GM12878 (cell line): ENCODE results near the gene TMEM263. TPM values are rescaled to one million over a fixed set of nuclear protein-coding genes. Genes with fewer than 3 reads are reported as not detected.

ENCODE experiments used
- ATAC-seq: fragments of 200-7000 bp; cut with Tn5 transposase; 3 replicates; pipeline ENCODE4 v1.9.1; 2020; ENCODE audit warnings: mild to moderate bottlenecking, moderate library complexity
- BruUV-seq: library from RNA; stranded (reverse); fragments of 400-500 nt; replicated peaks from 2 replicates; lab custom pipeline; 2021; lab: Mats Ljungman, UMichigan
- CTCF ChIA-PET: fragments of 300-600 bp; sonication (Branson Sonifier 250); formaldehyde crosslinking; extraction: SDS; loops from one replicate; lab custom pipeline; 2021; ENCODE audit warnings: inconsistent platforms; lab: Yijun Ruan, JAX
- POLR2A ChIA-PET: fragments of 350-600 bp; formaldehyde crosslinking; extraction: SDS; loops from one replicate; lab custom pipeline; 2021; ENCODE audit warnings: inconsistent platforms; lab: Charles Lee
- RAD21 ChIA-PET: fragments of 300-600 bp; sonication (Branson Sonifier 250); formaldehyde crosslinking; loops from one replicate; lab custom pipeline; 2023; ENCODE audit warnings: antibody characterized with exemption; ENCODE audit not compliant: unreplicated experiment; lab: Charles Lee
- SMC1A ChIA-PET: fragments of 300-600 bp; sonication (Branson Sonifier 250); formaldehyde crosslinking; loops from one replicate; lab custom pipeline; 2023; ENCODE audit not compliant: unreplicated experiment, uncharacterized antibody; lab: Charles Lee
- DNase-seq: peaks from one replicate; pipeline ENCODE4 v3.0.0-alpha.2; 2011; ENCODE audit warnings: low read depth, low spot score
- FAIRE-seq: peaks from 3 replicates; lab custom pipeline; 2011; peaks lifted over from hg19 to GRCh38; lab: Jason Lieb, UNC
- H2AFZ ChIP-seq: 2 replicates; pipeline ENCODE4 v1.6.0; 2011; ENCODE audit warnings: low read depth, low read length, control low read depth; ENCODE audit not compliant: control insufficient read depth
- H3K27ac ChIP-seq: 2 replicates; pipeline ENCODE4 v1.5.1; 2011; ENCODE audit warnings: control low read depth; ENCODE audit not compliant: control insufficient read depth, insufficient read depth
- H3K27me3 ChIP-seq, 2 experiments: replicated peaks in 1 of 2; 2 replicates each; pipeline versions ENCODE4 v1.6.0 to v1.6.1; 2011; ENCODE audit warnings: low read length in 1 of 2; ENCODE audit not compliant: control insufficient read depth in 2 of 2, insufficient read depth in 2 of 2
- H3K36me3 ChIP-seq, 2 experiments: 2 replicates each; pipeline ENCODE4 v1.5.1; 2011; ENCODE audit warnings: low read length in 1 of 2; ENCODE audit not compliant: control insufficient read depth in 2 of 2, insufficient read depth in 2 of 2
- H3K4me1 ChIP-seq: 2 replicates; pipeline ENCODE4 v1.6.1; 2011; ENCODE audit warnings: mild to moderate bottlenecking, low read length, moderate library complexity, mixed read lengths; ENCODE audit not compliant: control insufficient read depth, insufficient read depth
- H3K4me2 ChIP-seq: 2 replicates; pipeline ENCODE4 v1.6.0; 2011; ENCODE audit warnings: control low read depth; ENCODE audit not compliant: control insufficient read depth, insufficient read depth
- H3K4me3 ChIP-seq: fragments of 200-600 bp; sonication (generic); 2 replicates; pipeline ENCODE4 v1.5.1; 2016
- H3K79me2 ChIP-seq: 2 replicates; pipeline ENCODE4 v1.6.0; 2011; ENCODE audit warnings: low read length; ENCODE audit not compliant: control insufficient read depth, insufficient read depth
- H3K9ac ChIP-seq: 2 replicates; pipeline ENCODE4 v1.8.0; 2011; ENCODE audit warnings: low read length, control low read depth, mixed read lengths; ENCODE audit not compliant: control insufficient read depth, insufficient read depth
- H3K9me3 ChIP-seq: replicated peaks from 3 replicates; pipeline ENCODE4 v1.5.1; 2011; ENCODE audit warnings: mild to moderate bottlenecking, low read length; ENCODE audit not compliant: control insufficient read depth, insufficient read depth
- H4K20me1 ChIP-seq: 2 replicates; pipeline ENCODE4 v1.6.0; 2011; ENCODE audit not compliant: control insufficient read depth, insufficient read depth
- BACH1 ChIP-seq: fragments of 450-650 bp; IDR thresholded peaks from 2 replicates; pipeline ENCODE4 v1.6.1; 2017; ENCODE audit warnings: mild to moderate bottlenecking, borderline replicate concordance
- MYB ChIP-seq: fragments of 150-350 bp; IDR thresholded peaks from 2 replicates; pipeline ENCODE4 v1.6.1; 2014; ENCODE audit warnings: mild to moderate bottlenecking, low read depth, low read length, borderline replicate concordance
- NFYA ChIP-seq: IDR thresholded peaks from 2 replicates; pipeline ENCODE4 v1.6.1; 2011; ENCODE audit warnings: low read depth, mild to moderate bottlenecking, low read length, improper control_type of control experiment, borderline replicate concordance
- PKNOX1 ChIP-seq: fragments of 450-650 bp; IDR thresholded peaks from 2 replicates; pipeline ENCODE4 v1.6.1; 2016; ENCODE audit warnings: mild to moderate bottlenecking
- REST ChIP-seq: IDR thresholded peaks from 2 replicates; pipeline ENCODE4 v1.6.1; 2012; ENCODE audit warnings: mild to moderate bottlenecking, low read depth, low read length
- RUNX3 ChIP-seq: IDR thresholded peaks from 2 replicates; pipeline ENCODE4 v1.6.1; 2012; ENCODE audit warnings: low read length, inconsistent platforms
- SUZ12 ChIP-seq: fragments of 200-600 bp; sonication (generic); IDR thresholded peaks from one replicate; pipeline ENCODE4 v1.6.1; 2018; ENCODE audit warnings: antibody characterized with exemption, mild to moderate bottlenecking; ENCODE audit not compliant: unreplicated experiment
- WRNIP1 ChIP-seq: IDR thresholded peaks from 2 replicates; pipeline ENCODE4 v1.6.1; 2011; ENCODE audit warnings: low read depth, low read length, improper control_type of control experiment, borderline replicate concordance
- YBX1 ChIP-seq: fragments of 450-650 bp; IDR thresholded peaks from 2 replicates; pipeline ENCODE4 v1.6.1; 2016; ENCODE audit warnings: antibody characterized with exemption
- ZNF207 ChIP-seq: fragments of 450-650 bp; IDR thresholded peaks from 2 replicates; pipeline ENCODE4 v1.6.1; 2014; ENCODE audit warnings: antibody characterized with exemption, mild to moderate bottlenecking, borderline replicate concordance
- in situ Hi-C: fragments of 300-500 bp; cut with MboI; formaldehyde crosslinking; loops from 9 replicates; pipeline ENCODE4 v1.14.3; 2018; ENCODE audit warnings: mixed read lengths
- intact Hi-C: fragments of 100-400 bp; cut with micrococcal nuclease; formaldehyde crosslinking; loops from one replicate; pipeline ENCODE4 v1.14.2; 2022; ENCODE audit not compliant: unreplicated experiment
- polyA plus RNA-seq, 11 experiments: library from polyadenylated mRNA; depleted of rRNA in 4 of 11; unstranded in 6 of 11; stranded (reverse) in 5 of 11; fragments of >200 nt; fragmentation: Nextera tagmentation in 4 of 11; fragmentation: Illumina TruSeq in 1 of 11; extraction: Ambion mirVana in 4 of 11; extraction: Trizol in 1 of 11; gene quantifications; 1 replicate in 1 of 11; 2 replicates in 10 of 11; pipeline versions ENCODE4 v1.2.1 to v1.2.3, GENCODE V29; 2011 to 2016; ENCODE audit warnings: inconsistent platforms in 2 of 11, missing spikeins in 2 of 11, low read depth in 1 of 11
- total RNA-seq, 4 experiments: library from RNA; depleted of rRNA in 3 of 4; stranded (reverse); fragments of >200 nt in 3 of 4; fragmentation: Illumina TruSeq in 1 of 4; extraction: Trizol in 1 of 4; gene quantifications; 2 replicates each; pipeline versions ENCODE4 v1.2.1 to v1.2.3, GENCODE V29; 2013 to 2021

Gene TMEM263
- total and polyA plus RNA-seq, 10 of the 15 experiments (the other 5 are each of a cell fraction or from before 2014, with no cell fraction given), result 15.4 to 41.3 (median 27.6) TPM

- Histone ChIP-seq H3K27ac (no peak overlapping the region), H3K9me3 (peaks cover 5% of the 10 kb centered on the region; the same call in 2 of the 3 replicates), H3K27me3 (no peaks in the 10 kb centered on the region), H3K4me3 (no peak overlapping the region), H3K4me2 (no peak overlapping the region), H4K20me1 (no peaks in the 10 kb centered on the region), H3K36me3 (no peaks in the 10 kb centered on the region), H3K9ac (no peak overlapping the region), H2AFZ (no peak overlapping the region), H3K4me1 (no peaks in the 10 kb centered on the region), H3K79me2 (no peaks in the 10 kb centered on the region)
- ChIA-PET CTCF (no interaction called here), RAD21 (no interaction called here), SMC1A (no interaction called here), POLR2A (interaction anchor here (0.7 kb wide), 1 partner anchor 173 kb away, joined by 4 read pairs; no protein-coding TSS in a partner anchor)
- FAIRE-seq (no peak), DNase-seq (no peak), ATAC-seq (no peak)
- BruUV-seq, result no TSS peak
- in situ Hi-C loops, result no loop called here
- no peak for TF ChIP-seq BACH1
- no peak for TF ChIP-seq PKNOX1
- TF ChIP-seq ZNF207, result no peak
- TF ChIP-seq WRNIP1, result no peak
- no peak for TF ChIP-seq RUNX3
- no peak for TF ChIP-seq YBX1
- TF ChIP-seq SUZ12, result no peak
- TF ChIP-seq REST, result no peak
- TF ChIP-seq MYB, result no peak
- TF ChIP-seq NFYA, result no peak
- intact Hi-C loops, result no loop called here
Observed at GRCh38 chr12:106947461-106947860, 8.2 kb upstream of the TMEM263 start.
